ENCODE measurements around the gene CPNE5.
A peak's percentile ranks its signal among the peaks of the same experiment; 100 is the strongest.

Gene CPNE5

DNA sequence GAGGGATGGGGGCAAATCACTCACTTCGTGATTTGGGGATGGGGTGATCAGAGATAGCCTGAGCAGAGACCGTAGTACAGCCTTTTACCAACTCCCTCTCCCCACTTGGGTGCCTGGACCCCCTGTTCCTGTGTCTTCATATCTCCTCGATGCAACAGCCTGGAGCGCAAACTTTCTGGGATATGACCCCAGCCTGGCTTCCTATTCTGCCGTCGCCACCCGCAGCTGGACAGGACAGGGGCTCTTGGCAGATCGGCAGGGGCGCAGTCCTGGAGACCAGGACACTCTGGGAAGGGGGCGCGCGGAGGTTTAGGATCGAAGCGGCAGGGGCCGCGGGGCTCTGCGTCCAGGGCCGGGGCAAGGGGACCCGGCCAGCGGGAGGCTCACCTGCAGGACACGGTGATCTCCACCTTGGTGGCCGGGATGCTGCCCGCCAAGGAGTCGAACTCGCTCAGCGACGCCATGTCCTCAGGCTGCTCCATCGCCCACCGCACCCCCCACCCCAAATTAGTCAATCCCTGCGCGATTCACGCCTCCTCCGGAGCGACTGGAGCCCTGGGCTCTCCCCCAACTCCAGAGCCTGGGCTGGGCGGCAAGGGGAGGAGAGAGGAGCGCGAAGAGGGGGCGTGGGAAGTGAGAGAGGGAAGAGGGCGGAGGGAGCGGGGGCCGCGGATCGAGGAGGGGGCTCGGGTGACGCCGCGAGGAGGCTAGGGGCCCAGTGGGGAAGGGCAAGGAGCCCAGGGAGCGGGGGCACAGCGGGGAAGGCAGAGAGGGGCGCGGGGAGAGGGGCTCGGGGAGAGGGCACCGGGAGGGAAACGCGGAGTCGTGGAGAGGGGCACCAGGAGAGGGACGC is at the start of gene CPNE5:
Gene CPNE5, minus strand, starts transcription at position 549 of the 853 bp plus-strand sequence. Its CDS starts 67 bp downstream, at position 482.
- TF ChIP-seq, protein P1, sequence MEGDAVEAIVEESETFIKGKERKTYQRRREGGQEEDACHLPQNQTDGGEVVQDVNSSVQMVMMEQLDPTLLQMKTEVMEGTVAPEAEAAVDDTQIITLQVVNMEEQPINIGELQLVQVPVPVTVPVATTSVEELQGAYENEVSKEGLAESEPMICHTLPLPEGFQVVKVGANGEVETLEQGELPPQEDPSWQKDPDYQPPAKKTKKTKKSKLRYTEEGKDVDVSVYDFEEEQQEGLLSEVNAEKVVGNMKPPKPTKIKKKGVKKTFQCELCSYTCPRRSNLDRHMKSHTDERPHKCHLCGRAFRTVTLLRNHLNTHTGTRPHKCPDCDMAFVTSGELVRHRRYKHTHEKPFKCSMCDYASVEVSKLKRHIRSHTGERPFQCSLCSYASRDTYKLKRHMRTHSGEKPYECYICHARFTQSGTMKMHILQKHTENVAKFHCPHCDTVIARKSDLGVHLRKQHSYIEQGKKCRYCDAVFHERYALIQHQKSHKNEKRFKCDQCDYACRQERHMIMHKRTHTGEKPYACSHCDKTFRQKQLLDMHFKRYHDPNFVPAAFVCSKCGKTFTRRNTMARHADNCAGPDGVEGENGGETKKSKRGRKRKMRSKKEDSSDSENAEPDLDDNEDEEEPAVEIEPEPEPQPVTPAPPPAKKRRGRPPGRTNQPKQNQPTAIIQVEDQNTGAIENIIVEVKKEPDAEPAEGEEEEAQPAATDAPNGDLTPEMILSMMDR (conservative IDR thresholded peaks at IDR 0.05; ENCODE audit: low read depth, low read length): no peak
- peak within 1 kb of the TSS; percentile 51 for H3K4me3 ChIP-seq (ENCODE audit: low read length)
- DNase-seq (ENCODE audit: low read depth): no peak

DNA sequence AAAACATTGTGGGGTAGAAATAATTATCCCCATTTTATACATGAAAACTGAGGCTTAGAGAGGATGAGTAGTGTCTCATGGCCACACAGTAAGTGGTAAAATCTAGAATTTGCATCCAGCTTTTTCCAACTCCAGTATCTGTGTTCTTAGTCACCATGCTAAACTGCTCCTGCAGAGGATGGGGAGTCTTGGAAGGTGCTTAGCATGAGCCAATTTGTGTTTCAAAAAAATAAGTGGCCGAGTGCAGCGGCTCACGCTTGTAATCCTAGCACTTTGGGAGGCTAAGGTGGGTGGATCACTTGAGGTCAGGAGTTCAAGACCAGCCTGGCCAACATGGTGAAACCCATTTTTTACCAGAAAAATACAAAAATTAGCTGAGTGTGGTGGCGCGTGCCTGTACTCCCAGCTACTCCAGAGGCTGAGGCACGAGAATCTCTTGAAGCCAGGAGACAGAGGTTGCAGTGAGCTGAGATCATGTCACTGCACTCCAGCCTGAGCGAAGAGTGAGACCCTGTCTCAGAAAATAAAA is 48.9 kb upstream of the CPNE5 start:
- TF ChIP-seq, protein P1 (conservative IDR thresholded peaks at IDR 0.05; ENCODE audit: low read depth, low read length): no peak
- H3K4me3 ChIP-seq (ENCODE audit: low read length): no peak overlapping the region
- DNase-seq (ENCODE audit: low read depth): no peak

- TF ChIP-seq, protein P1 (conservative IDR thresholded peaks at IDR 0.05; ENCODE audit: low read depth, low read length): no peak
- H3K4me3 ChIP-seq (ENCODE audit: low read length): peak overlapping the region; percentile 95
- no peak for DNase-seq (ENCODE audit: low read depth)
Observed at GRCh38 chr6:36886950-36887618, 47.8 kb upstream of the CPNE5 start.

GRCh38 chr6:36885461-36886401 is 46.5 kb upstream of the CPNE5 start, which contains the start of gene C6orf89:
TSS of gene C6orf89 (plus strand) at chr6:36885952. CDS start at chr6:36899445, 13,493 bp downstream.
- peak; percentile 91 for DNase-seq (ENCODE audit: low read depth)
- peak within 1 kb of the TSS; percentile 95 for H3K4me3 ChIP-seq (ENCODE audit: low read length)
- TF ChIP-seq, protein P1 (conservative IDR thresholded peaks at IDR 0.05; ENCODE audit: low read depth, low read length): peak; percentile 87

DNA sequence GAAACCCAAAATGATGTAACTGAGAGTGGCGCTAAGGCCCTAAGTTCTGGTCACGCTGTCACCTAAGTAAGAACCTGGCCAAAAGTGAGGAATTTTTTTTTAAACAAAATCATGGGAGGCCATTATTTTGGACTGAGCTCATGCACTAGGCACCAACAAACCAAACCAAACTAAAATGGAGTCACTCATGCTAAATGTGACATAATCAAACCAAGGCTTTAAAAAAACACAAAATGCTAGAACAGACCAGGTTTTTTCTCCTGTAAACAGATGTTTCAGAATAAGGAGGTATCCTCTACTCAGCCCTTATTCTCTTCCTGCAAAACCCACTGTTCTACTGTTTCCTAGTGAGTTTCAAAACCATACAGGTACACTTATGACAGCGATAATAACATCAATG is 45.4 kb upstream of the CPNE5 start:
- DNase-seq (ENCODE audit: low read depth): no peak
- H3K4me3 ChIP-seq (ENCODE audit: low read length): no peak overlapping the region
- TF ChIP-seq, protein P1 (conservative IDR thresholded peaks at IDR 0.05; ENCODE audit: low read depth, low read length): no peak

DNA sequence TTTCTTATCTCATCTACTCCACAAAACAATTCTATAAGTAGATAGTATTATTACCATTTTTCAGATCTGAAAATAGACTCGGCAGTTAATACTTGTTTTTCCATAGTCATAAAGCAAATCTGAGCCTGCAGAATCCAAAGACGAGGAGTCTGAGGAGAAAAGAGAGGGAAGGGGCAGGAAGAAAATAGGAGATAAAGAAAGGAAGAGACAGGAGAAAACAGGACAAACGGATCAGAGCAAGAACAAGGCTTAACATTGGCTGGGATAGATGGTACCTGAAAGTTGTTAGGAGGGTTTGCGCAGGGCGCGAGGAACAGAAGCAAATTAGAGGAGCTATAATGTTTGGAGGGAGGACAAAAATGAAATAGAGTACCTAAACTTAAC is 36.0 kb upstream of the CPNE5 start:
- H3K4me3 ChIP-seq (ENCODE audit: low read length): peak overlapping the region; percentile 98
- TF ChIP-seq, protein P1 (conservative IDR thresholded peaks at IDR 0.05; ENCODE audit: low read depth, low read length): no peak
- DNase-seq (ENCODE audit: low read depth): no peak
